Measurements from ENCODE around the gene BCL2A1.
"Not testable (repeated sequence)": the region's sequence is repeated elsewhere in the genome, so short reads cannot be mapped to it uniquely, and the experiment has no call there.

The BCL2A1 gene

GRCh38 chr15:79970624-79971434 is at the start of gene BCL2A1:
Gene BCL2A1, minus strand, starts transcription at chr15:79971196. Its CDS starts 77 bp downstream, at chr15:79971119.
- no peak for DNase-seq

GRCh38 chr15:80020731-80021130 is 49.7 kb upstream of the BCL2A1 start:
- no peak for DNase-seq

GRCh38 chr15:80020149-80020548 is 49.2 kb upstream of the BCL2A1 start:
- DNase-seq = not testable (repeated sequence)

GRCh38 chr15:80019168-80019745 is 48.3 kb upstream of the BCL2A1 start:
- no peak for DNase-seq

DNA sequence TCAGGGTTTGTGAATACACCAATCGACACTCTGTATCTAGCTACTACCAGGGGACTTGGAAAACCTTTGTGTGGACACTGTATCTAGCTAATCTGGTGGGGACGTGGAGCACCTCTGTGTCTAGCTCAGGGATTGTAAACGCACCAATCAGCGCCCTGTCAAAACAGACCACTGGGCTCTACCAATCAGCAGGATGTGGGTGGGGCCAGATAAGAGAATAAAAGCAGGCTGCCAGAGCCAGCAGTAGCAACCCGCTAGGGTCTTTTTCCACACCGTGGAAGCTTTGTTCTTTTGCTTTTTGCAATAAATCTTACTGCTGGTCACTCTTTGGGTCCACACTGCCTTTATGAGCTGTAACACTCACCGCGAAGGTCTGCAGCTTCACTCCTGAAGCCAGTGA is 46.1 kb upstream of the BCL2A1 start:
- not testable (repeated sequence) for DNase-seq

DNA sequence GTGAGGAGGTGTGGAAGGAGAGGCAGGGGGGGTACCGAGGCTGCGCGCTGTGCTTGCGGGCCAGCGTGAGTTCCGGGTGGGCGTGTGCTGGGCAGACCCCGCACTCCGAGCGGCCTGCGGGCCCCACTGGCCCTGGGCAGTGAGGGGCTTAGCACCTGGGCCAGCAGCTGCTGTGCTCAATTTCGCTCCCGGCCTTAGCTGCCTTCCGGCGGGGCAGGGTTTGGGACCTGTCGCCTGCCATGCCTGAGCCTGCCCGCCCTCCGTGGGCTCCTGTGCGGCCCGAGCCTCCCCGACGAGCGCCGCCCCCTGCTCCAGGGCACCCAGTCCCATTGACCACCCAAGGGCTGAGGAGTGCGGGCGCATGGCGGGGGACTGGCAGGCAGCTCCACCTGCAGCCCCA is 45.5 kb upstream of the BCL2A1 start:
- DNase-seq = not testable (repeated sequence)

- no peak for DNase-seq
These were observed 44.2 kb upstream of the BCL2A1 start for GRCh38 chr15:80015156-80015555.

DNA sequence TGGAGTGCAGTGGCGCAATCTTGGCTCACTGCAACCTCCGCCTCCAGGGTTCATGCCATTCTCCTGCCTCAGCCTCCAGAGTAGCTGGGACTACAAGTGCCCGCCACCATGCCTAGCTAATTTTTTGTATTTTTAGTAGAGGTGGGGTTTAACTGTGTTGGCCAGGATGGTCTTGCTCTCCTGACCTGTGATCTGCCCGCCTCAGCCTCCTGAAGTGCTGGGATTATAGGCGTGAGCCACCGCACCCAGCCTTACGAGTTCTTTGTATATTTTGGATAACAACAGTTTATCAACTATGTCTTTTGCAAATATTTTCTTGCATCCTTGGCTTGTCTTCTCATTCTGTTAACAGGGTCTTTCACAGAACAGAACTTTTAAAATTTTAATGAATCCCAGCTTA is 43.2 kb upstream of the BCL2A1 start:
- DNase-seq = not testable (repeated sequence)

DNA sequence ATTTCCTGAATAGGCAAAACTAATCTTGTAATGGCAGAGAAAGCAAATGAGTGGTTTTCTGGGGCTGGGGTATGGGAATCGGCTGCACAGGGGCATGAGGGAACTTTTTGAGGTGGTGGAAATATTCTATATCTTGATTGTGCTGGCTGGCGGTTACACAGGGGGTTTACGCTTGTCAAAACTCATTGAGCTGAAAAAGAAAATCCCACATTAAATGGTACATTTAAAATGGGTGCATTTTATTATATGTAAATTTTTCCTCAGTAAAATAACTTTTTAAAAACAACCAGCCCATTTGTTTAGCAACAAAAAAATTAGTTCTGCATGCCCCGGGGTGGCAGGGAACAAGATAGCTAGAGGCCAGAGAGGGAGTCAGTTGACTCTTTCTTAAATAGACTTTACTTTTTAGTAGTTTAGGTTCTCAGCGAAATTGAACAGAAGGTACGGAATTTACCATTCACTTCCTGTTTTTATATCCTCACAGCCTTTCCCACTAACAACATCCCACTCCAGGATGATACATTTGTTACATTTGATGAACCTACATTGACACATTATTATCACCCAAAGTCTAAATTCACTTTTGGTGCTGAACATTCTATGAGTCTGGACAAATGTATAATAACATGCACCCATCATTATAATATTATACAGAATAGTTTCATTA is 41.2 kb upstream of the BCL2A1 start:
- no peak for DNase-seq

GRCh38 chr15:80011596-80011995 is 40.6 kb upstream of the BCL2A1 start:
- no peak for DNase-seq

- not testable (repeated sequence) for DNase-seq
These were observed 40.1 kb upstream of the BCL2A1 start for GRCh38 chr15:80011041-80011523.

DNA sequence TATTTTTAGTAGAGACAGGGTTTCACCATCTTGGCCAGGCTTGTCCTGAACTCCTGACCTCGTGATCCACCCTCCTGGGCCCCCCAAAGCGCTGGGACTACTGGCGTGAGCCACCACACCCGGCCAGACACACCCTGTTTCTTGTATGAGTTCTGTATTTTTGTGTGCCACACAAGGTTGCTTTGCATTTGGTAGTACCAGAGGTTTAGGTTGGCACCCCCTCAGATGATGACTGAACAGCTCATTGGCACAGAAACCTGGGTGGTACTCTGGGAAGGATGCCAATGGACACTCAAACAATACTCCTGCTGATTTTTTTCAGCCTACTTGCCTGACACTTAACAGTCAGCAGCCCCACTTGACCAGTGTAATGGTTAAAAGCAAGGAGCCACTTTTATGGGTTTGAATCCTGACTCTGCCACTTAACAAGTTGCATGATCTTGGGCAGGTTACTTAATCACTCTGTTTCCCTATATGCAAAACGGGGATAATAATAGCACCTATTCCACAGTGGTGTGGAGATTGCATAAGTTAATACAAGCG is 39.2 kb upstream of the BCL2A1 start:
- no peak for DNase-seq

DNA sequence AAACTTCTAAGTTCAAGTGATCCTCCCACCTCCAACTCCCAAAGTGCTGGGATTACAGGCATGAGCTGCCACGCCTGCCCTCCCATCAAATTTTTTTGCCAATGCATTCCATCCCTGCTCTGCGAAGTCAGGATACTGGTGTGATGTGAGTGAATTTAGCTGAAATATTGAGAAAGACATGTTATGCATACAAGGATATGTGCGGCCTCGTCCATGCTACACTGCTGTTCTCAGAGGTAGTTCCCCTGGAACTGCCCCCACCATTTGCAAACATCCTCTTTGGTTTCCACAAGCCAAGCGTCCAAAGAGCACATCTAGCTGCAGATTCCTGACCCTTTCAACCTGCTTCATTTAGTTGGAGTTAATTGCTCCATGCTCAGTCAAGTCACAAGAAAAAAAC is 36.5 kb upstream of the BCL2A1 start:
- DNase-seq = no peak

DNA sequence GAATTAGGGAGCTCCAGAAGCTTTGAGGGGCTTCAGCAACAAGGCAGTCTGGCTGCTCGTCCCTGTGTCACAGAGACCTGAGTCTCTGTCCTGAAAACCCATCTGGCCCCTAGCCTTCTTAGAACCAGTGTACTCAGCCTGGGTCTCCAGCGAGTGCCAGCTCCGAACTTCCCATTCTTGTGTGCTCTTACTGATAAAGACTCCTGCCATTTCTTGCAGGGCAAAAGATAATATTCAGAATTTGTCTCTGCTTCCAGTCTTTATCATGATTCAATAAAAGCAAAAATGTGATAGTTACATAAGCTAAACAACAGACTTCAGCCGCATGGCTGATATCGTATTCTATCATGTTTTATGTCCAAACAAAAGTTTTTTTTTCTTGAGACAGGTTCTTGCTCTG is 36.0 kb upstream of the BCL2A1 start:
- no peak for DNase-seq

GRCh38 chr15:80003934-80004472 is 33.0 kb upstream of the BCL2A1 start:
- no peak for DNase-seq

DNA sequence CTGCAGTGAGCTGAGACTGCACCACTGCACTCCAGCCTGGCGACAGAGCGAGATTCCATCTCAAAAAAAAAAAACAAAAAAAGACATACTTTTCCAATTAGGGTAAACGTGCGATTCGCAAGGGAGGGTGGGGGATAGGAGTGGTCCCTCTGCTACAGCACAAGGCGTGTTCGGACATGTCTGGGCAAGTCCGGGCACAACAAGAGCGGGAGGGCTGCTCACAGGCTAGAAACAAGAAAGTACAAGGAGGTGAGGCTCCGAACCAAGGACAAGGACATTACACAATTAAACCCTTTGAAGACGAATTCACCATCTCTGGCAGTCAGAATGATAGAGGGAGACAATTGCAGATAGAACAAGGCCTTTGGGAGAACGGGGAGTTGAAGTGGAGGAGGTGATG is 32.2 kb upstream of the BCL2A1 start:
- DNase-seq = no peak

DNA sequence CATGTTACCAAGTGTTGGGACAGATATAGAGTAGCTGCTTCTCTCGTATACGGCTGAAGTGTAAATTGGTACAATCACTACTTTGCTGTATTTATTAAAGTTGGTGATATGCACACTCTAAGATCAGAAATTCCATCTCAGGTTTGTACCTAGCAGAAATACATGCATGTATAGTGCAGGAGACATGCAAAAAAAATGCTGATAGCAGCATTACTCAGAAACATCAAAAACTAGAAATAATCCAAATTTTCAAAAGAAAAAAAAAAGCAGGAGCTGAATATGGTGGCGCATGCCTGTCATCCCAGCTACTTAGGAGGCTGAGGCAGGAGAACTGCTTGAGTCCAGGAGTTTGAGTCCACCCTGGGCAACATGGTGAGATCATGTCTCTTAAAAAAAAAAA is 31.3 kb upstream of the BCL2A1 start:
- DNase-seq = no peak

- no peak for DNase-seq
These were observed 23.6 kb upstream of the BCL2A1 start for GRCh38 chr15:79994615-79995014.

DNA sequence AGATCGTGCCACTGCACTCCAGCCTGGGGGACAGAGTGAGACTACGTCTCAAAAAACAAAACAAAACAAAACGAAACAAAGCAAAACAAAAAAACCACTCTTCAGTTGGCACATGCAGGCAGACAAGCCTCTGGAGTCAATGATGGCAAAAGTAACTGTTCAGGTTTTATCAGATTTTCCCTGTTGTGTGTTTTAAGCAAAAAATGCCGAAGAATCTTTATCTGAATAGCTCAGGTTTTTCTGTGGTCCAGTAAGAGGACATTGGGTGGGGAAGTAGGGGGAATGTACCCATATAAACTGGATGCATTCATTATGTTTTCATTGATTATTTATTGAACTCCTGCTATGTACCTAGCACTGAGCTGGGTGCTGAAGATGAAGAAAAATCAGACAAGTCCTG is 20.8 kb upstream of the BCL2A1 start:
- DNase-seq = no peak

GRCh38 chr15:79990997-79991334 is 20.0 kb upstream of the BCL2A1 start:
- DNase-seq = no peak

DNA sequence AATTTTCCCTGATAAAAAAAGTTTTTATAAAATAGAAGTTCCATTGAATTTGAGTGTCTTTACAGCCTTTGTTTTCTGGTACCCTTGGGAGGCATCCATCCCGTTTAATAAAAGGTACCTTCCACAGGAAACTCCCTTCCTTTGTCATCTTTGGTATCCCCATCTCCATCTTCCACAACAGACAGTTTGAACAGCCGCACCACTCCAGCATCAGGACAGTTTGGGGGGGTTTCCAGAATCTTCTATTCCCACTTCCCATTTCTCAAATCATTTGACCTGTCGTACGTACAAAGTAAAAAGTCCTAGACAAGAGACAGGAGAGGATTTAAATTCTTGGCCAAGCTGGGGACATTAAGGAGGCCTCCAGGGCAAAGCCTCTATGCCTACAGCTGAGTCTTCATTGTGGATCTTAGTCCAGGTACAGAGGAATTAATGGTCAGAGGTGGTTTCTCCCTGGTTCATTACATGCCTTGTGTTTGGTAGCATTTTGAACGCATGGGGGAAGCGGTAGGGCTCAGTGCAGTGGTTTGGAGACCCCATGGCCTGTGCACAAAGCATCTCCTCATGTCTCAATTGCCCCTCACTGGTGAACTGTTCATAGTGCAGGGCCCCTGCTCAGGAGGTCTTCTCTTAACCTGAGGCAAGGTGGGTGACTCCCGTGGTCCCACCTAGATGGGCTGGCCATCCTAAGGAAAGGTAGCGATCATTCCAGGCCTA is 19.4 kb upstream of the BCL2A1 start:
- DNase-seq = no peak

GRCh38 chr15:79989682-79990081 is 18.7 kb upstream of the BCL2A1 start:
- no peak for DNase-seq

- DNase-seq = no peak
These were observed 18.2 kb upstream of the BCL2A1 start for GRCh38 chr15:79989183-79989582.

All from midbrain (tissue), 1 donor.